NCI-H774 (cell line): ENCODE data around the gene GANC.
"Not testable (repeated sequence)": the region's sequence is repeated elsewhere in the genome, so short reads cannot be mapped to it uniquely, and the experiment has no call there.

Experiments used
- DNase-seq: peaks from one replicate; lab custom pipeline; 2025; lab: John Stamatoyannopoulos, UW

Gene GANC

GRCh38 chr15:42272939-42273899, at the start of gene GANC, which contains the start of gene TMEM87A:
GANC (plus strand) TSS chr15:42273201; CDS start chr15:42274482, 1,281 bp downstream.
TMEM87A (minus strand) TSS chr15:42273433; CDS start chr15:42273398, 35 bp downstream.
- DNase-seq, result peak; percentile 98

GRCh38 chr15:42226648-42227047, 46.4 kb upstream of the GANC start:
- peak; percentile 20 for DNase-seq

- no peak for DNase-seq
These were observed 45.0 kb upstream of the GANC start for GRCh38 chr15:42228036-42228435.

- DNase-seq, result not testable (repeated sequence)
These were observed 44.0 kb upstream of the GANC start for GRCh38 chr15:42228981-42229380.

GRCh38 chr15:42231088-42231487, 41.9 kb upstream of the GANC start:
- no peak for DNase-seq

GRCh38 chr15:42232606-42233005, 40.4 kb upstream of the GANC start:
- DNase-seq, result no peak

- no peak for DNase-seq
These were observed 39.9 kb upstream of the GANC start for GRCh38 chr15:42233107-42233506.

GRCh38 chr15:42239528-42240182, 33.3 kb upstream of the GANC start:
- no peak for DNase-seq

GRCh38 chr15:42240823-42241222, 32.2 kb upstream of the GANC start:
- no peak for DNase-seq

GRCh38 chr15:42253300-42253699, 19.7 kb upstream of the GANC start:
- no peak for DNase-seq

GRCh38 chr15:42264795-42265194, 8.2 kb upstream of the GANC start:
- no peak for DNase-seq

- no peak for DNase-seq
These were observed 5.7 kb upstream of the GANC start for GRCh38 chr15:42267286-42267685.

- no peak for DNase-seq
These were observed 2.5 kb upstream of the GANC start for GRCh38 chr15:42270551-42270950.

- DNase-seq, result no peak
These were observed 2.0 kb upstream of the GANC start for GRCh38 chr15:42270996-42271395.

- DNase-seq, result peak; percentile 25
These were observed 1.1 kb downstream of the GANC start for GRCh38 chr15:42273900-42274701.

GRCh38 chr15:42274702-42274989, 1.6 kb downstream of the GANC start:
- no peak for DNase-seq

- no peak for DNase-seq
These were observed 2.9 kb downstream of the GANC start for GRCh38 chr15:42275780-42276391.

GRCh38 chr15:42276762-42277161, 3.8 kb downstream of the GANC start:
- DNase-seq, result no peak

GRCh38 chr15:42279234-42279723, 6.3 kb downstream of the GANC start:
- DNase-seq, result no peak

- no peak for DNase-seq
These were observed 9.3 kb downstream of the GANC start for GRCh38 chr15:42282344-42282743.

- DNase-seq, result no peak
These were observed 9.9 kb downstream of the GANC start for GRCh38 chr15:42282926-42283325.

GRCh38 chr15:42283671-42284070, 10.7 kb downstream of the GANC start:
- no peak for DNase-seq
